Measurements from ENCODE around the gene DNAH10. TPM values are rescaled to one million over a fixed set of nuclear protein-coding genes. Genes with fewer than 3 reads are reported as not detected.

Gene DNAH10
- total RNA-seq, 1 donor from 2014 or later, result 10.1 TPM

DNA sequence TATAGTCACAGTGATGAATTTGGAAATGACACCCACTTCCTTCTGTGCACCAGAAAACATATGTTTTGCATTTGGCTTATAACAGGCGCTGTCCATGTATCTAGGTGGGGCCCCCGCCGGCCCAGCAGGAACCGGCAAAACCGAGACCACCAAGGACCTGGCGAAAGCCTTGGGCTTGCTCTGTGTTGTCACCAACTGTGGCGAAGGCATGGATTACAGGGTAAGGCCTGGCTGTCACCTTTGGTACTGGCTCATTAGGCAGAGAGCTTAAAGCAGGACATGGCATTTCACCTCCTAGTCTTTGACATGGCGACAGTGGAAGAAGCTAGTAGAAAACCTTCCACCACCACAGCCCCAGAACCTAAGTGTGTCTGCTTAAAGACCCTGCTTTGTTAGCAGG lies 85.8 kb downstream of the DNAH10 start:
- Histone ChIP-seq H3K4me1 (no peaks in the 10 kb centered on the region), H3K4me3 (no peak overlapping the region), H3K9me3 (no peaks in the 10 kb centered on the region), H3K27me3 (ENCODE audit: low read depth) (no peaks in the 10 kb centered on the region), H3K27ac (no peak overlapping the region), H3K36me3 (no peaks in the 10 kb centered on the region)
- DNase-seq (no peak), ATAC-seq (no peak)
- TF ChIP-seq, protein P1, sequence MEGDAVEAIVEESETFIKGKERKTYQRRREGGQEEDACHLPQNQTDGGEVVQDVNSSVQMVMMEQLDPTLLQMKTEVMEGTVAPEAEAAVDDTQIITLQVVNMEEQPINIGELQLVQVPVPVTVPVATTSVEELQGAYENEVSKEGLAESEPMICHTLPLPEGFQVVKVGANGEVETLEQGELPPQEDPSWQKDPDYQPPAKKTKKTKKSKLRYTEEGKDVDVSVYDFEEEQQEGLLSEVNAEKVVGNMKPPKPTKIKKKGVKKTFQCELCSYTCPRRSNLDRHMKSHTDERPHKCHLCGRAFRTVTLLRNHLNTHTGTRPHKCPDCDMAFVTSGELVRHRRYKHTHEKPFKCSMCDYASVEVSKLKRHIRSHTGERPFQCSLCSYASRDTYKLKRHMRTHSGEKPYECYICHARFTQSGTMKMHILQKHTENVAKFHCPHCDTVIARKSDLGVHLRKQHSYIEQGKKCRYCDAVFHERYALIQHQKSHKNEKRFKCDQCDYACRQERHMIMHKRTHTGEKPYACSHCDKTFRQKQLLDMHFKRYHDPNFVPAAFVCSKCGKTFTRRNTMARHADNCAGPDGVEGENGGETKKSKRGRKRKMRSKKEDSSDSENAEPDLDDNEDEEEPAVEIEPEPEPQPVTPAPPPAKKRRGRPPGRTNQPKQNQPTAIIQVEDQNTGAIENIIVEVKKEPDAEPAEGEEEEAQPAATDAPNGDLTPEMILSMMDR (IDR thresholded peaks at IDR 0.05), result no peak
- intact Hi-C loops (cut with DNase I), result no loop called here

DNA sequence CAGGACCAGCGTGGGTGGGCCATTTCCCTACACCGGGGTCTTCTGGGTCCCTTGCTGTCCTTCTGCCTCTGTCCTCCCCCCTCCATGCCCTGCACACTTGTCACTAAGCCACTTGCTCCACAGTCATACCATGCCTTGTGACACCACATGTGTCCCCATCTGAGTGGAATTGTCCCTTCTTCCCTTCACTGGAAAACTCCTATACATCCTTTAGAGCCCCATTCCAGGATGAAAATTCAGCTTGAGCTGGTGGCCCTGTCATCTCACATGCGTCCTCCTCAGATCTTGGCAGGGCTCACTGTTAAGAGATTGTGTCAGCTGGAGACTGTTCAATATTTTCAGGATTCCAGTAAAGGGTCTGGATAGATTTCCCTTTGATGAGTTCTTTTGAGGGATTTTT lies 87.4 kb downstream of the DNAH10 start:
- DNase-seq (no peak), ATAC-seq (no peak)
- TF ChIP-seq, protein P1 (IDR thresholded peaks at IDR 0.05), result no peak
- no peaks in the 10 kb centered on the region for H3K4me1 ChIP-seq
- intact Hi-C loops (cut with DNase I), result no loop called here
- no peak overlapping the region for H3K4me3 ChIP-seq
- H3K27me3 ChIP-seq (ENCODE audit: low read depth), result no peaks in the 10 kb centered on the region
- H3K9me3 ChIP-seq, result no peaks in the 10 kb centered on the region
- H3K36me3 ChIP-seq, result no peaks in the 10 kb centered on the region
- H3K27ac ChIP-seq, result no peak overlapping the region

DNA sequence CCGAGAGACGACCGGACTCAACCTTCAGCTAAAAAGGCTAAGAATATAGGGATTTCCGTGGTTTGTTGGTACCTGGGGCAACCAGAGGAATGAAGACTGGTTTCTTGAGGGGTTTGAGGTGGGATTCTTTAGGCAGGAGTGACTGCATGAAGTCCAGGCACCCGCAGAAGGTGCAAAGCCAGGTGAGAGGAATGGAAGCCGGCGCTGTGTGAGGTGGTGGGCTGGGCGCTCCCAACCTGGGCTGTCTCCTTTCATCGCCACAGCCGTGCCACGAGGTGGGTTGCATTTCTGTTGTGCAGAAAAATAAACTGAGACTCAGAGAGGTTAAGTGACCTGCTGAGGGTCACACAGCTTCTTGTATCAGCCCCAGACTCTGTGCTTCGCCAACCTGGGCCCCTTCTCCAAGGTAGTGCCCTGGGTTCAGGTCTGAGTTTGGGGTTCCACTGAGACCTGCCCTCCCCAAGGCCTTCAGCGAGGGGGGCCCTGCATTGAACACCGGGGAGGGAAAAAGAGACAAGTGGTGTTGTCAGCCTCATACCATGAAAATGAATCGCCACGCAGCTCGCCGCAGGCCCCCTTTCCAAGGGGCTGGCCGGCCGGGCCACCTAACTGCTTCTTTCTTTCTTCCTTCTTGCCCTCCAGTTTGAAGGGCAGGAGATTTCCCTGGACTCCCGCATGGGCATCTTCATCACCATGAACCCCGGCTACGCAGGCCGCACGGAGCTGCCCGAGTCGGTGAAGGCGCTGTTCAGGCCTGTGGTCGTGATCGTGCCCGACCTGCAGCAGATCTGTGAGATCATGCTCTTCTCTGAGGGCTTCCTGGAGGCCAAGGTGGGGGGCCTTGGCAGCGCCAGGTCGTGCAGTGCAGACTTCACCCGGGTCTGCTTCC lies 88.4 kb downstream of the DNAH10 start:
- DNase-seq (no peak), ATAC-seq (no peak)
- H3K4me3 ChIP-seq, result no peak overlapping the region
- H3K27me3 ChIP-seq (ENCODE audit: low read depth), result no peaks in the 10 kb centered on the region
- no peaks in the 10 kb centered on the region for H3K4me1 ChIP-seq
- H3K27ac ChIP-seq, result no peak overlapping the region
- H3K9me3 ChIP-seq, result no peaks in the 10 kb centered on the region
- TF ChIP-seq, protein P1 (IDR thresholded peaks at IDR 0.05), result no peak
- H3K36me3 ChIP-seq, result no peaks in the 10 kb centered on the region
- intact Hi-C loops (cut with DNase I), result no loop called here

DNA sequence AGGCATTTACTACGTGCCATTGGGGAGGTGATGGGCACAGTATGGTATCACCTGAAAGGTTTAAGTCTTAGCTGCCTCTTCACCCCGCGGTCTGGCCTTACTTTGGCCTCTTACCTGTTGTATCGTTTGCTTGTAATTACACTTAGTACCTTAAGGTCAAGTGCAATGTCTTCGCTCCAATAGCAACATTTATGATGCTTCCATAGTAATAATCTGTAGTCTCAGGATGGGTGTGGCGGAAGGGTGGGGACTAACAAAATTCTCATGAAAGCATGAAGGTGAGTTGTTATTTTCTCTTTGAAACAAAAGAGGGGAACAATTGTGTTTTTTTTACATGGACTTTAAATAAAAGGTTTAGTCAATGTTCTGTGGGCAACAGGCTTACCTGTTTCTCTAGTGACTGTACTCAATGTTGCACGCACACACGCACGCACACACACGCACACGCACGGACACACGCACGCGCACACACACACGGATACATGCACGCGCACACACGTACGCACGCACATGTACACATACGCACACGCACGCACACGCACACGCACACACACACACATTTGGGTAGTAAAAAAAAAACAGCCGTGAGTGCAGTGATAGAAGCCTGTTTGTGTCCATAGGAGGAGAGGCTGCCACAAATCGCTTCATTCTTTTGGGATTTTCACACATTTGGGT lies 91.4 kb downstream of the DNAH10 start:
- H3K27me3 ChIP-seq (ENCODE audit: low read depth), result no peaks in the 10 kb centered on the region
- H3K4me3 ChIP-seq, result no peak overlapping the region
- H3K36me3 ChIP-seq, result no peaks in the 10 kb centered on the region
- ATAC-seq (no peak), DNase-seq (no peak)
- TF ChIP-seq, protein P1 (IDR thresholded peaks at IDR 0.05), result no peak
- intact Hi-C loops (cut with DNase I), result no loop called here
- no peaks in the 10 kb centered on the region for H3K9me3 ChIP-seq
- H3K4me1 ChIP-seq, result no peaks in the 10 kb centered on the region
- no peak overlapping the region for H3K27ac ChIP-seq

DNA sequence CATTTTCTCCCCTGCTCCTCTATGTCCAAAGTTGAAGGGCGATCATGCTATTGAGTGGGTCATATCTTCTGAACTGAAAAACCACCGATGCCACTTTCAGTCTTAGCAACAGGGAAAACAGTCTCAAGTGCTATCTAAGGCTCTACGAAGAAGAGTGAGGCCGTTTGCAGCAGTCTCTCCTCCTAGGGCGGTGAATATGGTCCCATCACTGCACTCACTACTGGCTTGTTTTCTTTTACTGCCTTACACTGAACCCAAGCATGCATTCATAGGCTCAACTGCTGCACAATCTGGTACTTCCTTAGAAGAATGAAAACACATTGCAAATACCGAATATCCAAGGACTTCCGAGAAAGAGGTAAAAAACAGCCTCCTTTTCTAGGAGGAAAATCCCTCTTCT lies 92.1 kb downstream of the DNAH10 start:
- TF ChIP-seq, protein P1 (IDR thresholded peaks at IDR 0.05), result no peak
- H3K36me3 ChIP-seq, result no peaks in the 10 kb centered on the region

More for the DNA sequence above, 92.1 kb downstream of the DNAH10 start:
- Histone ChIP-seq H3K27ac (no peak overlapping the region), H3K4me3 (no peak overlapping the region), H3K9me3 (no peaks in the 10 kb centered on the region), H3K27me3 (ENCODE audit: low read depth) (no peaks in the 10 kb centered on the region), H3K4me1 (no peaks in the 10 kb centered on the region)
- DNase-seq (no peak), ATAC-seq (no peak)
- intact Hi-C loops (cut with DNase I), result no loop called here
